ENCODE results near the gene DNAH11. TPM values are rescaled to one million over a fixed set of nuclear protein-coding genes. Genes with fewer than 3 reads are reported as not detected.

DNAH11 gene
- total RNA-seq, 4 donors from 2014 or later: 0.35 to 19.0 (median 3.2) TPM

DNA sequence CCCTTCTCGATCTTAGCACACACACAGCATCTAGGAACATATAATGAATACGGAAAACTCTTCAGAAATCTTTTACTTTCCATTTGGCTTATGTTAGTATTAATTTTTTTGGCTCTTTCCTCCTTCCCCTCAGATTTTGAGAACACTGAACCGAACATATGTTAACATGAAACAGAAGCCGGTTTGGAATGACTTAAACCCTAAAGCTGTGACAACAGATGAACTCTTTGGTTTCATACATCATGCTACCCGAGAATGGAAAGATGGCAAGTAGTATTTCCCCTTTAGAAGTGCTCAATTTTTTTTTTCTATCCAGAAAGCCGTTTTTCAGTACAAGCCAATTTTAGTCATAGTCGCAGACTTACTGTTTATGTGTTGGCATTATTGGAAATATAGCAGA, 164.7 kb downstream of the DNAH11 start:
- Histone ChIP-seq H3K27me3 (no peaks in the 10 kb centered on the region), H3K36me3 (no peaks in the 10 kb centered on the region), H3K4me3 (no peak overlapping the region), H3K27ac (no peak overlapping the region), H3K9me3 (no peaks in the 10 kb centered on the region), H3K4me1 (no peaks in the 10 kb centered on the region)
- DNase-seq: no peak
- TF ChIP-seq, protein P1, sequence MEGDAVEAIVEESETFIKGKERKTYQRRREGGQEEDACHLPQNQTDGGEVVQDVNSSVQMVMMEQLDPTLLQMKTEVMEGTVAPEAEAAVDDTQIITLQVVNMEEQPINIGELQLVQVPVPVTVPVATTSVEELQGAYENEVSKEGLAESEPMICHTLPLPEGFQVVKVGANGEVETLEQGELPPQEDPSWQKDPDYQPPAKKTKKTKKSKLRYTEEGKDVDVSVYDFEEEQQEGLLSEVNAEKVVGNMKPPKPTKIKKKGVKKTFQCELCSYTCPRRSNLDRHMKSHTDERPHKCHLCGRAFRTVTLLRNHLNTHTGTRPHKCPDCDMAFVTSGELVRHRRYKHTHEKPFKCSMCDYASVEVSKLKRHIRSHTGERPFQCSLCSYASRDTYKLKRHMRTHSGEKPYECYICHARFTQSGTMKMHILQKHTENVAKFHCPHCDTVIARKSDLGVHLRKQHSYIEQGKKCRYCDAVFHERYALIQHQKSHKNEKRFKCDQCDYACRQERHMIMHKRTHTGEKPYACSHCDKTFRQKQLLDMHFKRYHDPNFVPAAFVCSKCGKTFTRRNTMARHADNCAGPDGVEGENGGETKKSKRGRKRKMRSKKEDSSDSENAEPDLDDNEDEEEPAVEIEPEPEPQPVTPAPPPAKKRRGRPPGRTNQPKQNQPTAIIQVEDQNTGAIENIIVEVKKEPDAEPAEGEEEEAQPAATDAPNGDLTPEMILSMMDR (IDR thresholded peaks at IDR 0.05): no peak
- TF ChIP-seq POLR2A (IDR thresholded peaks at IDR 0.05): no peak

DNA sequence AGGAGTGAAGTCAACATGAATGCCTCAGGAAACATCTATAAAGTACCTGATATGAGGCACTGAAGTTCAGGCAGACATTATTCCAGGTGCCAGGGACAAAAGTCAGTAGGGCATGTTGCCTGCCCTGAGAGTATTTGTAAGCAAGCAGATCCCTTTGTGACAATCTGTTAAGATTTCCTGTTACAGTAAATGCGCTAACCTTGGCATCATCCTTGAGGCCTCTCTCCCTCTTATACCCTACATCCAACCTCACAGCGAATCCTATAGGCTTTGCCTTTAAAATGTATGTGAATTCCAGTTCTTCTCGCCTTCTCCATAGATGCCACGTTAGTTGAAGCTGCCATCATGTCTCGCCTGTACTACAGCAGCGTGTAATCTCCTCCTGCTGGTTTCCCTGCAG, 165.3 kb downstream of the DNAH11 start:
- DNase-seq: no peak
- H3K4me1 ChIP-seq: no peaks in the 10 kb centered on the region
- no peaks in the 10 kb centered on the region for H3K9me3 ChIP-seq
- no peak overlapping the region for H3K27ac ChIP-seq
- TF ChIP-seq, protein P1 (IDR thresholded peaks at IDR 0.05): no peak
- TF ChIP-seq POLR2A (IDR thresholded peaks at IDR 0.05): no peak
- H3K36me3 ChIP-seq: no peaks in the 10 kb centered on the region
- no peak overlapping the region for H3K4me3 ChIP-seq
- H3K27me3 ChIP-seq: no peaks in the 10 kb centered on the region

DNA sequence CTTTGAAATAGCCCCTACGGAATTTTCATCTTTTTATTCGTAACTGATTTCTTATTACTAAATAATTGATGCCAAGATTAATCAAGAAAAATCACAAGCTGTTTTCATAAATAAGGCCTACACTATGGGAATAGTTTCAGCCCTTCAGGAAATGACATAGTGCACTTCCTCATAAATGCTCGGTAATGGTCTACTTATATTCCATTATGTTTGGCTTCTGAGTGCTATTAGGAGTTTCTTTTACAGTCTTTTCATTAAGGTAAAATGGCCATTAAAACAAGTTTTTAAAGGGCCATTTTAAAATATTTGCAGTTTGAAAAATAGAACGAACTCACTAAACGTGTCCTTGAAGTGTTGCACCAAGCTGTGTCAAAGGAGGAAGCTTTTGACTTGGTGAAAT, 174.5 kb downstream of the DNAH11 start:
- DNase-seq: no peak
- no peak for TF ChIP-seq POLR2A (IDR thresholded peaks at IDR 0.05)
- TF ChIP-seq, protein P1 (IDR thresholded peaks at IDR 0.05): no peak
- Histone ChIP-seq H3K27me3 (no peaks in the 10 kb centered on the region), H3K9me3 (no peaks in the 10 kb centered on the region), H3K4me1 (no peaks in the 10 kb centered on the region), H3K4me3 (no peak overlapping the region), H3K27ac (no peak overlapping the region), H3K36me3 (no peaks in the 10 kb centered on the region)

DNA sequence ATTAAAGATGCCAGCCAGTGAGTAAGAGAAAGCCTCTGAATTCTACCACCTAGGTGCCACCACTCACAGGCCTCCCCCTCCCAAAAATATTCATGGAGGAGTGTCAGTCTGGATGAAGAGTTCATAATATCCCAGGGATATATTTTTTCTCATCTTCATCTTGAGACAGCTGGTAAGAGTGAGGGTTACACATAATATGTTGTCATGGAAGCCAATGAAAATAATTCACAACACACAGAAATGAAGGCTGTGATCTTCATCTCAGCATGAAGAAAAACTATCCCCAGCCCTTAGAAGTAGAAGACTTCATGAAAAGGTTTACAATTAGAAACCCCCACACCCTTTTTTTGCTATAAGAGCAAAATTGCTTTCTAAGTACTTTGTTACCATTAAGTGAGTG, 175.6 kb downstream of the DNAH11 start:
- DNase-seq: no peak

DNA sequence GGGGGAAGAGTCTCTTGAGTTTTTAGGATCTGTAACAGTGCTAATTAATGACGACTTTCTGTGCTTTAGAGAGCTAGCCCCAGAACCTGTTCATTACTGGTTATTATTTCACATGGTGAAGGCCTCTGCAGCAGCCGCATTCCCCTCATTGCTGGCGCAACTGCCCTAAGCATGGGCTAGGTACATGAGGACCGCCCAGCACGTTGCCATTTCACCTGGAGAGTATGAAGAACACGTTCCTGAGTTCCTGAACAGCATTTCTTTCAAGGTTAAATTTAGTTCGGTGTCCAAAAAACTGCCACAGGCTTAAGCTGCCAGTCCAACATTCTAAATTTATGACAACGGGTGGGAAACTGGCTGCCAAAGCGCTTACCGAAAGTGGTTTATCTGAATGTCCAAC, 177.0 kb downstream of the DNAH11 start:
- no peak for DNase-seq
- Histone ChIP-seq H3K36me3 (no peaks in the 10 kb centered on the region), H3K4me3 (no peak overlapping the region), H3K27me3 (no peaks in the 10 kb centered on the region), H3K4me1 (no peaks in the 10 kb centered on the region), H3K9me3 (no peaks in the 10 kb centered on the region), H3K27ac (no peak overlapping the region)
- TF ChIP-seq, protein P1 (IDR thresholded peaks at IDR 0.05): no peak
- no peak for TF ChIP-seq POLR2A (IDR thresholded peaks at IDR 0.05)

More for the DNA sequence above, 175.6 kb downstream of the DNAH11 start:
- Histone ChIP-seq H3K27me3 (no peaks in the 10 kb centered on the region), H3K9me3 (no peaks in the 10 kb centered on the region), H3K4me3 (no peak overlapping the region), H3K36me3 (no peaks in the 10 kb centered on the region), H3K4me1 (no peaks in the 10 kb centered on the region), H3K27ac (no peak overlapping the region)
- TF ChIP-seq POLR2A (IDR thresholded peaks at IDR 0.05): no peak
- TF ChIP-seq, protein P1 (IDR thresholded peaks at IDR 0.05): no peak

DNA sequence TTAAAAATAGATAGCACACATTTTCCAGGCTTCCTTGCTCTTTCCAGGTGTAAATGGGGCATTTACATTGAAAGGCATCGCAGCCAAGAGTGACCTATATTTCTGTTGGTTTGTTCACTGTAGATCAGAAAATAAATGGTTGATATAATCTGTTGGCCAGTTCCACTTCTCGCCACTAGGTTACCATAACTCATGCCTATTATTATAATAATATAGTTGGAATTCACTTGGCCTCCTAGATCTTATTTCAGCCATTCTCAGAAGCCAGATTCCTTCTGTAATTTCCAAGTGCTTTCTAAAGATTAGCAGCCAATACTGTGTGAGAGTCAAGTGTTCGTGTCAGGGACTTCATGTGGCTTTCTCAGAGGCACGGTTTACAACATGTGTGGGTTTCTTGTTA, 179.5 kb downstream of the DNAH11 start:
- no peak overlapping the region for H3K4me3 ChIP-seq
- no peak overlapping the region for H3K27ac ChIP-seq
- no peak for DNase-seq
- no peaks in the 10 kb centered on the region for H3K4me1 ChIP-seq
- H3K36me3 ChIP-seq: no peaks in the 10 kb centered on the region
- TF ChIP-seq POLR2A (IDR thresholded peaks at IDR 0.05): no peak
- TF ChIP-seq, protein P1 (IDR thresholded peaks at IDR 0.05): peak in 2 of 6 experiments; percentile 12 to 23
- H3K9me3 ChIP-seq: no peaks in the 10 kb centered on the region
- no peaks in the 10 kb centered on the region for H3K27me3 ChIP-seq
